Measurements from ENCODE around the gene TSHZ1.

GRCh38 chr18:75317300-75317699 is 106.7 kb downstream of the TSHZ1 start:
- TF ChIP-seq CTCF (conservative IDR thresholded peaks at IDR 0.05; ENCODE audit: low read depth, low read length) = no peak
- no peak for TF ChIP-seq EZH2 (IDR thresholded peaks at IDR 0.05; ENCODE audit: low read length, unreplicated experiment)
- no peak for TF ChIP-seq EZH2phosphoT487 (IDR thresholded peaks at IDR 0.05; ENCODE audit: borderline replicate concordance, low read length)

Measured in PC-3 (cell line).